Measurements from ENCODE around the gene NEDD4L. TPM values are rescaled to one million over a fixed set of nuclear protein-coding genes. Genes with fewer than 3 reads are reported as not detected.

Gene NEDD4L
- total RNA-seq, 1 donor from 2014 or later = 41.4 TPM

DNA sequence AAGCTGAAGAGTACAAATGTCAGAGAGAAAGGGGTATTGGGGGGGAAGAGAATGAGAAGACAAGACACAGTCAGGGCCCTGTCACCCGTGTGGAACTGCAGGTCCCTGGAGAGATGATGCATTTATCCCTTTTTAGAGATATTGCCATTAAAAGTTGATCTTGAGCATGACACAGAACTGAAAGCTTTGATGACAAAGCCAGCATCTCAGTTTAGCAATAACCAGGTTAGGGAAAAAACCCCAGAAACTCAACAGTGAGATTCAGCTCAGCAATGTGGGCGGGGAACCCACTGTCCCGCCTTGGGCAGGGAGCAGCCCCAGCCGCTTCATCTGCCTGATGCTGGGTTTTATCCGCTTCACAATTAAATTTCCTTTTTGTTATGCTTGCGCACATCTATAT is 181.1 kb downstream of the NEDD4L start:
- Mint-ChIP-seq H3K27me3 (ENCODE audit: low read depth) (no peaks in the 10 kb centered on the region), H3K4me1 (peaks cover 67% of the 10 kb centered on the region), H3K27ac (ENCODE audit: unreplicated experiment) (no peak overlapping the region), H3K4me3 (no peak overlapping the region), H3K36me3 (ENCODE audit: low read depth) (no peaks in the 10 kb centered on the region), H3K9me3 (no peaks in the 10 kb centered on the region)
- no peak for TF ChIP-seq CTCF (conservative IDR thresholded peaks at IDR 0.05)
- no peak for DNase-seq (ENCODE audit: low read depth, low spot score)

DNA sequence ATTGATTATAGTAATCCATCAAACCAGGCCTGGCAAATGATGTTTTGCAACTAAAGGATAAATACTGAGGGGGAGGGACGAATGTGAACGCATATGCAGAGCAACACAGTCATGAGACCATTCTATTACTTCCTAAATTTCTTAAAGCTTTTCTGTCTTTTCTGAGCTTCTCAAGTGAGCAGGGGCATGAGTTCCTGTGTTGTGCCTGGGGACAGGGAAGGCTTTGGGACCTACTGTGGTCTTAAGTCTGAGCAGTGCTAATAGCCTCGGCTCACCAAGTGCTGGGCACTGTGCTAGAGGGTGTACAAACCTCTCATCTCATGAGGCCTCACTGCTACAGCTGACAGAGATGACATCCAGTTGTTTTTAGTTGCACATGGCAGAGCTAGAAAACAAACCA is 182.4 kb downstream of the NEDD4L start:
- DNase-seq (ENCODE audit: low read depth, low spot score) = no peak
- Mint-ChIP-seq H3K36me3 (ENCODE audit: low read depth) (no peaks in the 10 kb centered on the region), H3K27ac (ENCODE audit: unreplicated experiment) (no peak overlapping the region), H3K4me3 (no peak overlapping the region), H3K9me3 (no peaks in the 10 kb centered on the region), H3K27me3 (ENCODE audit: low read depth) (no peaks in the 10 kb centered on the region), H3K4me1 (peaks cover 58% of the 10 kb centered on the region)
- no peak for TF ChIP-seq CTCF (conservative IDR thresholded peaks at IDR 0.05)

DNA sequence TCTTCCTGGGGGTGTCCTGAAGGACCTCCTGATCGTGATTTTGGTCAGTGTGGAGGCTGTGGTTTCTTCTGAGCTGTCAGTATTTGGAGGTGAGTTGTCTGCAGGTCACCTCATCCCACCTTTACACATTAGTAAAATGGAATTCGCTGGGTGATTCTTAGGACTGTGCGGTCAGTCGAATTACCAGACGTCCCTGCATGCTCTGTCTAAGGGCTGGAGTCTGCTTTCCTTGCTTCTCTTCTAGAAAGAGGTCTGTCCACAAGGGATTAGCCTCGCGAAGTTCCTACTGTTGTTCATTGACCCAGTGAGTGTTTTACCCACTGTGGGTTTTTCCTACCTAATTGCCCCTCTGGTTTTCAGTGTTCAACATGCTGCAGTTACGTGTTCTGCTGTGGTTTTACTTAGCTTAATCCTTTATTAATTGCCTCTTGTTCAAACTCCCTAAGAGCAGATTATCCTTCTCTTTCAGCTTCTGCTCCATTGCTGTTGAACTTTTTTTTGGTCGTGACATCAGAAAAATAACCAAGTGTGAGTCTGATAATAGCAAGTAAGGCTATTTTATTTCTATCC is 183.4 kb downstream of the NEDD4L start:
- Mint-ChIP-seq H3K4me3 (no peak overlapping the region), H3K27ac (ENCODE audit: unreplicated experiment) (no peak overlapping the region), H3K27me3 (ENCODE audit: low read depth) (no peaks in the 10 kb centered on the region), H3K9me3 (no peaks in the 10 kb centered on the region), H3K4me1 (peaks cover 52% of the 10 kb centered on the region), H3K36me3 (ENCODE audit: low read depth) (no peaks in the 10 kb centered on the region)
- no peak for TF ChIP-seq CTCF (conservative IDR thresholded peaks at IDR 0.05)
- DNase-seq (ENCODE audit: low read depth, low spot score) = no peak

DNA sequence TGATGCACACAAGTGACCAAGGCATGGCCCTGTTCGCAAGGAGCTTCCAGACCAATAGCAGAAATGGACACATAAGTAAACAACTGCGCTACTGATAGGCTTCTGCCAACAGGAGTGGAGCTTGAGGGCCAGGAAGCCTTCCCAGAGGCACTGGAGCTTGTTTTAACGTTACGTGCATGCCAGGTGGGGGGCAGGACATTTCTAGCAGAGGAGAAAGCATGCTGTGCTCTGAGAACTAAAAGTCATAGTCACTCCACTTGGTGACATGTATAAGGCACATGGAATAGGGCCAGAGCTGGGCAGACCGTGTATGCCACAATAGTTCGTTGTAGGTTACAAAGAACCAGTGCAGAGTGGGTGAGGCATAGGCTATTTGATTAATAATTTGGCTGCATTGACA is 184.2 kb downstream of the NEDD4L start:
- no peak for TF ChIP-seq CTCF (conservative IDR thresholded peaks at IDR 0.05)
- no peak for DNase-seq (ENCODE audit: low read depth, low spot score)
- Mint-ChIP-seq H3K27ac (ENCODE audit: unreplicated experiment) (no peak overlapping the region), H3K27me3 (ENCODE audit: low read depth) (no peaks in the 10 kb centered on the region), H3K9me3 (no peaks in the 10 kb centered on the region), H3K4me3 (no peak overlapping the region), H3K36me3 (ENCODE audit: low read depth) (no peaks in the 10 kb centered on the region), H3K4me1 (peaks cover 45% of the 10 kb centered on the region)

DNA sequence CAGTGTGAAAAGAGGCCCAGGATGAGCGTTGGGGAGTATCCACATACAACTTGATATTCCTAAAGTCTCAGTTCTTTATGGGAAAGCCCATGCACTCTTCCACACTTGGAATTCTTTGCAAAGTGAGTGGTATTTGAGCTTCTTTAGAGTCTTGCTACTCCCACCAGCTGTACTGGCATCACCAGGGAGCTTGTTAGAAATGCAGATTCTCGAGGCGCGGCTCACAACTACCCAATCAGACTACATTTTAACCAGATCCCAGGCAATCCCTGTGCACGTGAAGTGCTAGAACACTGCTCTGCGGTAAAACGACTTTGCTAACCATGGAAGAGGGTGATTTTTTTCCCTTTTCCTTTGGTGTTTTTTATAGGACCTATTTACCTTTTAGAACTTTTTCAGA is 184.7 kb downstream of the NEDD4L start:
- Mint-ChIP-seq H3K27ac (ENCODE audit: unreplicated experiment) (no peak overlapping the region), H3K4me1 (peaks cover 39% of the 10 kb centered on the region), H3K36me3 (ENCODE audit: low read depth) (peaks cover 1% of the 10 kb centered on the region), H3K27me3 (ENCODE audit: low read depth) (no peaks in the 10 kb centered on the region), H3K9me3 (no peaks in the 10 kb centered on the region), H3K4me3 (no peak overlapping the region)
- DNase-seq (ENCODE audit: low read depth, low spot score) = no peak
- TF ChIP-seq CTCF (conservative IDR thresholded peaks at IDR 0.05) = no peak
